Adipocyte (in vitro differentiated cells): ENCODE data around the gene ORC6.

ENCODE experiments used
- DNase-seq: peaks from one replicate; pipeline ENCODE4 v3.0.0-alpha.2; 2015; ENCODE audit warnings: low read depth
- H3K27me3 ChIP-seq: replicated peaks from 2 replicates; pipeline ENCODE4 v1.7.0; 2013; ENCODE audit warnings: mild to moderate bottlenecking, low read length, moderate library complexity; ENCODE audit not compliant: control insufficient read depth, insufficient read depth
- H3K36me3 ChIP-seq: 2 replicates; pipeline ENCODE4 v1.7.0; 2013; ENCODE audit warnings: low read length, mild to moderate bottlenecking, moderate library complexity; ENCODE audit not compliant: control insufficient read depth, insufficient read depth, severe bottlenecking
- H3K4me1 ChIP-seq: 2 replicates; pipeline ENCODE4 v1.7.0; 2013; ENCODE audit warnings: mild to moderate bottlenecking, low read length, moderate library complexity; ENCODE audit not compliant: control insufficient read depth, insufficient read depth
- H3K4me3 ChIP-seq: 2 replicates; pipeline ENCODE4 v1.7.0; 2013; ENCODE audit warnings: mild to moderate bottlenecking, low read length, moderate library complexity
- H3K9ac ChIP-seq: 2 replicates; pipeline ENCODE4 v1.7.0; 2013; ENCODE audit warnings: mild to moderate bottlenecking, low read length, moderate library complexity
- H3K9me3 ChIP-seq: 2 replicates; pipeline ENCODE4 v1.7.0; 2013; ENCODE audit warnings: mild to moderate bottlenecking, low read length, moderate library complexity; ENCODE audit not compliant: control insufficient read depth

The ORC6 gene

GRCh38 chr16:46719528-46719927, 30.1 kb downstream of the ORC6 start:
- Histone ChIP-seq H3K9me3 (no peaks in the 10 kb centered on the region), H3K36me3 (no peaks in the 10 kb centered on the region), H3K9ac (no peak overlapping the region), H3K4me3 (no peak overlapping the region), H3K4me1 (no peaks in the 10 kb centered on the region), H3K27me3 (peaks cover 2% of the 10 kb centered on the region)
- no peak for DNase-seq

GRCh38 chr16:46720619-46721018, 31.2 kb downstream of the ORC6 start:
- no peak for DNase-seq
- H3K36me3 ChIP-seq: no peaks in the 10 kb centered on the region
- H3K4me3 ChIP-seq: no peak overlapping the region
- peaks cover 5% of the 10 kb centered on the region for H3K9me3 ChIP-seq
- peaks cover under 1% of the 10 kb centered on the region for H3K27me3 ChIP-seq
- H3K9ac ChIP-seq: no peak overlapping the region
- H3K4me1 ChIP-seq: no peaks in the 10 kb centered on the region

GRCh38 chr16:46721885-46722284, 32.4 kb downstream of the ORC6 start:
- Histone ChIP-seq H3K4me1 (no peaks in the 10 kb centered on the region), H3K9ac (no peak overlapping the region), H3K36me3 (no peaks in the 10 kb centered on the region), H3K4me3 (no peak overlapping the region), H3K27me3 (no peaks in the 10 kb centered on the region), H3K9me3 (peaks cover 6% of the 10 kb centered on the region)
- no peak for DNase-seq

- H3K9ac ChIP-seq: no peak overlapping the region
- peaks cover 3% of the 10 kb centered on the region for H3K27me3 ChIP-seq
- no peak overlapping the region for H3K4me3 ChIP-seq
- no peaks in the 10 kb centered on the region for H3K4me1 ChIP-seq
- H3K9me3 ChIP-seq: peaks cover 6% of the 10 kb centered on the region
- H3K36me3 ChIP-seq: no peaks in the 10 kb centered on the region
- DNase-seq: no peak
Observed at GRCh38 chr16:46727184-46727583, 37.7 kb downstream of the ORC6 start.

GRCh38 chr16:46727630-46728029, 38.2 kb downstream of the ORC6 start:
- Histone ChIP-seq H3K9ac (no peak overlapping the region), H3K4me1 (no peaks in the 10 kb centered on the region), H3K4me3 (no peak overlapping the region), H3K9me3 (peaks cover 6% of the 10 kb centered on the region), H3K27me3 (peaks cover 3% of the 10 kb centered on the region), H3K36me3 (no peaks in the 10 kb centered on the region)
- no peak for DNase-seq

GRCh38 chr16:46728806-46729205, 39.3 kb downstream of the ORC6 start:
- Histone ChIP-seq H3K4me3 (no peak overlapping the region), H3K4me1 (no peaks in the 10 kb centered on the region), H3K27me3 (peaks cover 3% of the 10 kb centered on the region), H3K36me3 (no peaks in the 10 kb centered on the region), H3K9ac (no peak overlapping the region), H3K9me3 (peaks cover 6% of the 10 kb centered on the region)
- DNase-seq: no peak

GRCh38 chr16:46729326-46729995, 40.0 kb downstream of the ORC6 start:
- Histone ChIP-seq H3K27me3 (peaks cover 3% of the 10 kb centered on the region), H3K9ac (no peak overlapping the region), H3K4me3 (no peak overlapping the region), H3K9me3 (peaks cover 6% of the 10 kb centered on the region), H3K4me1 (no peaks in the 10 kb centered on the region), H3K36me3 (no peaks in the 10 kb centered on the region)
- DNase-seq: no peak

- no peak overlapping the region for H3K9ac ChIP-seq
- H3K36me3 ChIP-seq: no peaks in the 10 kb centered on the region
- peaks cover 3% of the 10 kb centered on the region for H3K27me3 ChIP-seq
- H3K4me1 ChIP-seq: no peaks in the 10 kb centered on the region
- no peak overlapping the region for H3K4me3 ChIP-seq
- no peak for DNase-seq
- H3K9me3 ChIP-seq: peaks cover 6% of the 10 kb centered on the region
Observed at GRCh38 chr16:46730126-46730525, 40.7 kb downstream of the ORC6 start.

- Histone ChIP-seq H3K4me3 (no peak overlapping the region), H3K9me3 (no peaks in the 10 kb centered on the region), H3K27me3 (peaks cover 7% of the 10 kb centered on the region), H3K9ac (no peak overlapping the region), H3K36me3 (no peaks in the 10 kb centered on the region), H3K4me1 (no peaks in the 10 kb centered on the region)
- DNase-seq: no peak
Observed at GRCh38 chr16:46730801-46731690, 41.6 kb downstream of the ORC6 start.

GRCh38 chr16:46731691-46732555, 42.5 kb downstream of the ORC6 start:
- Histone ChIP-seq H3K9ac (no peak overlapping the region), H3K9me3 (no peaks in the 10 kb centered on the region), H3K4me3 (no peak overlapping the region), H3K27me3 (peaks cover 7% of the 10 kb centered on the region), H3K4me1 (no peaks in the 10 kb centered on the region), H3K36me3 (no peaks in the 10 kb centered on the region)
- DNase-seq: no peak

- Histone ChIP-seq H3K9me3 (no peaks in the 10 kb centered on the region), H3K27me3 (peaks cover 7% of the 10 kb centered on the region), H3K9ac (no peak overlapping the region), H3K4me3 (no peak overlapping the region), H3K4me1 (no peaks in the 10 kb centered on the region), H3K36me3 (no peaks in the 10 kb centered on the region)
- no peak for DNase-seq
Observed at GRCh38 chr16:46732561-46732960, 43.1 kb downstream of the ORC6 start.
